Measurements from ENCODE around the gene TAB3. TPM values are rescaled to one million over a fixed set of nuclear protein-coding genes. Genes with fewer than 3 reads are reported as not detected.

TAB3 gene
- total RNA-seq, 1 donor from 2014 or later: 12.6 TPM

- no peak for TF ChIP-seq CTCF (IDR thresholded peaks at IDR 0.05; ENCODE audit: borderline replicate concordance)
- Histone ChIP-seq H3K4me1 (no peaks in the 10 kb centered on the region), H3K27me3 (ENCODE audit: low read depth) (no peaks in the 10 kb centered on the region), H3K27ac (replicated peaks) (no peak overlapping the region), H3K4me3 (no peak overlapping the region), H3K36me3 (peaks cover 21% of the 10 kb centered on the region), H3K9me3 (replicated peaks) (no peaks in the 10 kb centered on the region)
- DNase-seq: no peak
- intact Hi-C loops (cut with micrococcal nuclease): no loop called here
Observed at GRCh38 chrX:30831082-30831481, 58.0 kb downstream of the TAB3 start.

DNA sequence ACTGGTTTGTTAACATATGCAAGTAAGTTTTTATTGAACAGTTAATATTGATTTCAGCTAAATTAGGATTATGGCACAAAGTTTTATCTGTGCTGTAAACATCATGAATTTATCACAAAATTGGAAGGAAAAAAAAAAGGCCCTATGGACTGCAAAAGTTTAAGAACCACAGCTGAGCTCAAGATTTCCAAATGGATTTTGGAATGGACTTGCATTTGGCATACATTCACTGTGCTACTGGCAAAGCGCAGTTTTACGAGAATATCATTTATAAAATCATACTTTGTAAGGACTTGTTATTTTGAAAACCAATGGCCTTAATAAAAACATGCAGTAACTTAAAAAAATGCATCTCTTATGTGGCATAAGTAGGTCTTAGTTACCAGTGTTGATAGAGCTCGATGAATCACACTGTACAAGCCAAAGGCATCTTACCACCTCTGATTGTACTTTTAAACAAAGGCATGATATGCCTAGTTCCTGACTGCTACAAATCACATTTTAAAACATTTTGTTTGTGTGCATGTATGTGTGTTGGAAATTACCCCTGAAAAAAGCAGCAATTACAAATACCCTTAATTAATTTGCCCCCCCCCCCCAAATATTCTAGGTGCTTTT is 58.6 kb downstream of the TAB3 start:
- Histone ChIP-seq H3K27me3 (ENCODE audit: low read depth) (no peaks in the 10 kb centered on the region), H3K9me3 (replicated peaks) (no peaks in the 10 kb centered on the region), H3K4me1 (no peaks in the 10 kb centered on the region), H3K4me3 (no peak overlapping the region), H3K27ac (replicated peaks) (no peak overlapping the region), H3K36me3 (peaks cover 17% of the 10 kb centered on the region)
- intact Hi-C loops (cut with micrococcal nuclease): no loop called here
- no peak for TF ChIP-seq CTCF (IDR thresholded peaks at IDR 0.05; ENCODE audit: borderline replicate concordance)
- DNase-seq: no peak

DNA sequence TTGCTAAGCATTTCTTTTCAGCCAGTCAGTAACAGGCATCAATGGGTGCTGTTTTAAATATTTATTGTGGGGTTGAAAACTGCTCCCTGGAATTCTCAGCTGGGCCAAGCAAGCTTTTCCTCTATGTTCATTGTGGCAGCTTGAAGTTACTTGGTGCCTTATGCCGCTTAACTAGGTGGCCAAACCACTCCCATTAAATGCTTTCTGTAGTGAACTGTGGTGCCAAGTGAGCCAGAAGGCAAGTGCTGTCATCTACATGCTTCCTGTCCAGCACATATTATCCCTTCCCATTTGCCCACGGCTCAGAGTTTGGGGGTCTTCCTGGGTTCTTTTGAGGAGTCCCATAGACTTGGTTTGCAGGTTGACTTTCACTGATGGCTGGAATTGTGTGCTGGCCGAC is 64.8 kb downstream of the TAB3 start:
- no peaks in the 10 kb centered on the region for H3K9me3 ChIP-seq (replicated peaks)
- H3K27ac ChIP-seq (replicated peaks): no peak overlapping the region
- no peak for TF ChIP-seq CTCF (IDR thresholded peaks at IDR 0.05; ENCODE audit: borderline replicate concordance)
- H3K4me1 ChIP-seq: no peaks in the 10 kb centered on the region
- no peak overlapping the region for H3K4me3 ChIP-seq
- no peak for DNase-seq
- H3K27me3 ChIP-seq (ENCODE audit: low read depth): no peaks in the 10 kb centered on the region
- H3K36me3 ChIP-seq: no peaks in the 10 kb centered on the region
- intact Hi-C loops (cut with micrococcal nuclease): no loop called here

- Histone ChIP-seq H3K27me3 (ENCODE audit: low read depth) (no peaks in the 10 kb centered on the region), H3K4me3 (no peak overlapping the region), H3K9me3 (replicated peaks) (no peaks in the 10 kb centered on the region), H3K4me1 (no peaks in the 10 kb centered on the region), H3K27ac (replicated peaks) (no peak overlapping the region), H3K36me3 (no peaks in the 10 kb centered on the region)
- intact Hi-C loops (cut with micrococcal nuclease): no loop called here
- DNase-seq: no peak
- TF ChIP-seq CTCF (IDR thresholded peaks at IDR 0.05; ENCODE audit: borderline replicate concordance): no peak
Observed at GRCh38 chrX:30822764-30823163, 66.3 kb downstream of the TAB3 start.

DNA sequence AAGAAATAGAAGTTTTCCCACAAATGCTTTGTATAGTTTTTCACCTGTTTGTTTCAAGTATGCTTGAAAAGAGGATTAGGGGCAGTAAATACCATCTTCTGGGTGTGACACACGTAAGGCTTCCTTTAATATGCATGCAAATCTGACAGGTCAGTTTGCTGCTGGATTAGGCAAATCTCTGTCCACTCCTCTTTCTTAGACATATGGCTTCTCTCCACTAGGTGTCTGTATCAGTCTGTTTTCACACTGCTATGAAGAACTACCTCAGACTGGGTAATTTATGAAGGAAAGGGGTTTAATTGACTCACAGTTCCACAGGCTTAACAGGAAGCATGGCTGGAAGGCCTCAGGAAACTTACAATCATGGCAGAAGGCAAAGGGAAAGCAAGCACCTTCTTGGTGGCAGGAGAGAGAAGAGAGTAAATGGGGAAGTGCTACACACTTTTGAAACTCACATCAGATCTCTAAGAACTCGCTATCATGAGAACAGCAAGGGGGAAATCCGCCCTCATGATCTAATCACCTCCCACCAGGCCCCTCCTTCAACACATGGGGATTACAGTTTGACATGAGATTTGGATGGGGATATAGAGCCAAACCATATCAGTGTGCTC is 66.9 kb downstream of the TAB3 start:
- H3K27me3 ChIP-seq (ENCODE audit: low read depth): no peaks in the 10 kb centered on the region
- no peaks in the 10 kb centered on the region for H3K36me3 ChIP-seq
- no peak overlapping the region for H3K4me3 ChIP-seq
- TF ChIP-seq CTCF (IDR thresholded peaks at IDR 0.05; ENCODE audit: borderline replicate concordance): no peak
- H3K27ac ChIP-seq (replicated peaks): no peak overlapping the region
- H3K4me1 ChIP-seq: no peaks in the 10 kb centered on the region
- no peak for DNase-seq
- H3K9me3 ChIP-seq (replicated peaks): no peaks in the 10 kb centered on the region
- intact Hi-C loops (cut with micrococcal nuclease): no loop called here
